ENCODE measurements around the gene CLUH. TPM values are rescaled to one million over a fixed set of nuclear protein-coding genes. Genes with fewer than 3 reads are reported as not detected.

The CLUH gene
- total RNA-seq (ENCODE audit: low replicate concordance) = 6.8 and 25.3 TPM in 2 replicates

GRCh38 chr17:2711608-2712299, at the start of gene CLUH:
Gene CLUH (minus strand): TSS chr17:2711764. CDS start chr17:2711661, 103 bp downstream.
- H3K4me3 Mint-ChIP-seq = peak within 1 kb of the TSS; percentile 89
- Histone ChIP-seq H3K4me1 (no peaks in the 10 kb centered on the region), H3K36me3 (no peaks in the 10 kb centered on the region), H4K20me1 (ENCODE audit: low read depth) (peaks cover 38% of the 10 kb centered on the region), H3K27me3 (peaks cover 31% of the 10 kb centered on the region), H3F3A (ENCODE audit: low read depth) (peaks cover 15% of the 10 kb centered on the region), H3K79me2 (ENCODE audit: low read depth) (peaks cover 38% of the 10 kb centered on the region), H3K9me3 (ENCODE audit: low read depth) (no peaks in the 10 kb centered on the region), H3K4me3 (peak within 1 kb of the TSS; percentile 66), H2AFZ (replicated peaks) (peak within 1 kb of the TSS; percentile 85), H3K9ac (no peak within 1 kb of the TSS), H3K4me2 (peak within 1 kb of the TSS; percentile 93), H3K27ac (no peak within 1 kb of the TSS)
- peaks cover 25% of the 10 kb centered on the region for H3K4me1 Mint-ChIP-seq
- peaks cover 11% of the 10 kb centered on the region for H3K27me3 Mint-ChIP-seq (ENCODE audit: insufficient read depth, low read depth)
- peak within 1 kb of the TSS; percentile 66 for H3K27ac Mint-ChIP-seq
- no peaks in the 10 kb centered on the region for H3K36me3 Mint-ChIP-seq
- TF ChIP-seq EZH2phosphoT487 (IDR thresholded peaks at IDR 0.05) (no peak), EZH2 (IDR thresholded peaks at IDR 0.05) (no peak), CTCF (IDR thresholded peaks at IDR 0.05) (no peak)
- DNase-seq (ENCODE audit: low spot score) = peak; percentile 86
- H3K9me3 Mint-ChIP-seq = no peaks in the 10 kb centered on the region

GRCh38 chr17:2758870-2759269, 47.3 kb upstream of the CLUH start:
- Histone ChIP-seq H3K27ac (no peak overlapping the region), H2AFZ (replicated peaks) (no peak overlapping the region), H3K4me2 (no peak overlapping the region), H3K36me3 (no peaks in the 10 kb centered on the region), H4K20me1 (ENCODE audit: low read depth) (peaks cover 6% of the 10 kb centered on the region), H3K9ac (no peak overlapping the region), H3K79me2 (ENCODE audit: low read depth) (no peaks in the 10 kb centered on the region), H3K27me3 (peaks cover 38% of the 10 kb centered on the region), H3K9me3 (ENCODE audit: low read depth) (no peaks in the 10 kb centered on the region), H3K4me3 (no peak overlapping the region), H3F3A (ENCODE audit: low read depth) (peaks cover 12% of the 10 kb centered on the region), H3K4me1 (no peaks in the 10 kb centered on the region)
- Mint-ChIP-seq H3K9me3 (peaks cover 2% of the 10 kb centered on the region), H3K27me3 (ENCODE audit: insufficient read depth, low read depth) (peaks cover 37% of the 10 kb centered on the region), H3K36me3 (no peaks in the 10 kb centered on the region), H3K4me1 (peaks cover 4% of the 10 kb centered on the region), H3K4me3 (no peak overlapping the region), H3K27ac (no peak overlapping the region)
- TF ChIP-seq EZH2phosphoT487 (IDR thresholded peaks at IDR 0.05) (no peak), CTCF (IDR thresholded peaks at IDR 0.05) (no peak), EZH2 (IDR thresholded peaks at IDR 0.05) (no peak)
- DNase-seq (ENCODE audit: low spot score) = no peak

GRCh38 chr17:2755891-2756724, 44.5 kb upstream of the CLUH start:
- Mint-ChIP-seq H3K36me3 (no peaks in the 10 kb centered on the region), H3K4me1 (peaks cover 4% of the 10 kb centered on the region), H3K27ac (no peak overlapping the region), H3K27me3 (ENCODE audit: insufficient read depth, low read depth) (peaks cover 49% of the 10 kb centered on the region), H3K4me3 (peak overlapping the region; percentile 75), H3K9me3 (peaks cover 2% of the 10 kb centered on the region)
- no peaks in the 10 kb centered on the region for H3K79me2 ChIP-seq (ENCODE audit: low read depth)
- no peaks in the 10 kb centered on the region for H3K9me3 ChIP-seq (ENCODE audit: low read depth)
- H3F3A ChIP-seq (ENCODE audit: low read depth) = peaks cover 20% of the 10 kb centered on the region
- peak; percentile 86 for DNase-seq (ENCODE audit: low spot score)
- peak overlapping the region; percentile 93 for H3K4me2 ChIP-seq
- peak; percentile 8 for TF ChIP-seq CTCF (IDR thresholded peaks at IDR 0.05)
- TF ChIP-seq EZH2phosphoT487 (IDR thresholded peaks at IDR 0.05) = no peak
- no peak overlapping the region for H3K9ac ChIP-seq
- H3K4me1 ChIP-seq = no peaks in the 10 kb centered on the region
- H3K27me3 ChIP-seq = peaks cover 64% of the 10 kb centered on the region
- H3K36me3 ChIP-seq = no peaks in the 10 kb centered on the region
- H4K20me1 ChIP-seq (ENCODE audit: low read depth) = peaks cover 13% of the 10 kb centered on the region
- no peak overlapping the region for H3K27ac ChIP-seq
- peak overlapping the region; percentile 85 for H2AFZ ChIP-seq (replicated peaks)
- peak overlapping the region; percentile 61 for H3K4me3 ChIP-seq

Measured in neural progenitor cell (in vitro differentiated cells).